GM12892 (cell line): ENCODE results near the gene THAP7.

Experiments
- POLR2A ChIP-seq: IDR thresholded peaks from 2 replicates; pipeline ENCODE4 v1.6.1; 2011; ENCODE audit warnings: low read depth, low read length, control low read depth
- POLR2AphosphoS5 ChIP-seq: IDR thresholded peaks from 2 replicates; pipeline ENCODE4 v1.6.1; 2011; ENCODE audit warnings: low read depth, low read length, control low read depth
- TAF1 ChIP-seq: IDR thresholded peaks from 2 replicates; pipeline ENCODE4 v1.6.1; 2011; ENCODE audit warnings: low read depth, mild to moderate bottlenecking, control low read depth, low read length, borderline replicate concordance

DNA sequence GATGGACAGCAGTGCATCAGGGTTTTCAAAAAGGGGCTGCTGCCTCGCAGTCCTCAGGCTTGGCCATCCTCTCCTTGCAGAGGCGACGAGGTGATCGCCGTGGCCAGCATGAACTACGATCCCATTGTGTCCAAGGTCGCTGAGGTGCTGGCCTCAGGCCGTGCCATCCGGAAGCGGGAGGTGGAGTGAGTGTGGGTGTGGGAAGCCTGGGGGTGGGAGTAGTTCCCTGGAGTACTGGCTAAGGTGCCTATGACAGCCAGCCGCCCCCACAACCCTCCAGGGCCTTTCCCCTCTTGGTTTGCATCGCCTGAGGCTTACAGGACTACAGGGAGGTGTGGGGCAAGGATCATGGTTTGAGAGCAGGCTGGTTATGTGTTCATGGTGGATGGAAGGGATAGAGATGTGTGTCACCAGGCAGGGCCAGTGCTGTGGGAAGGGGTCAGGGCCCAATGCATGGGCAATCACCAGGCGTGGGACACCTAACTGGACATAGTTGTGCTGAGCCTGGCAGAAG is 21.9 kb downstream of the THAP7 start:
- no peak for TF ChIP-seq POLR2AphosphoS5
- no peak for TF ChIP-seq POLR2A
- no peak for TF ChIP-seq TAF1
